Large intestine (tissue), 12 donors: ENCODE data around the gene COX4I2. TPM values are rescaled to one million over a fixed set of nuclear protein-coding genes. Genes with fewer than 3 reads are reported as not detected.
"Not testable (repeated sequence)": the region's sequence is repeated elsewhere in the genome, so short reads cannot be mapped to it uniquely, and the experiment has no call there.

ENCODE experiments used
- DNase-seq, 2 donors: peaks; one replicate each; pipeline versions ENCODE4 v3.0.0 to v3.0.0-alpha.2; 2013
- H3K27ac ChIP-seq: one replicate; pipeline ENCODE4 v1.5.1; 2013; ENCODE audit warnings: low read length
- H3K27me3 ChIP-seq: 2 replicates; pipeline ENCODE4 v1.6.1; 2013; ENCODE audit warnings: low read length; ENCODE audit not compliant: control insufficient read depth, insufficient read depth
- H3K36me3 ChIP-seq: 2 replicates; pipeline ENCODE4 v1.6.1; 2013; ENCODE audit warnings: low read length; ENCODE audit not compliant: control insufficient read depth, insufficient read depth
- H3K4me1 ChIP-seq: one replicate; pipeline ENCODE4 v1.6.1; 2013; ENCODE audit warnings: low read length; ENCODE audit not compliant: control insufficient read depth, insufficient read depth
- H3K4me3 ChIP-seq: one replicate; pipeline ENCODE4 v1.5.1; 2013; ENCODE audit warnings: low read length
- H3K9me3 ChIP-seq: one replicate; pipeline ENCODE4 v1.6.1; 2013; ENCODE audit warnings: mild to moderate bottlenecking, low read depth, low read length, moderate library complexity; ENCODE audit not compliant: control insufficient read depth
- WGBS: methylation state at CpG from one replicate; pipeline ENCODE4 v1.1.5; 2013; ENCODE audit warnings: low lambda C conversion rate; ENCODE audit not compliant: insufficient coverage; 5-methylcytosine and 5-hydroxymethylcytosine counted together
- long read RNA-seq, 11 donors: transcript quantifications; one replicate each; lab custom pipeline, GENCODE V29; 2026
- polyA plus RNA-seq: library from polyadenylated mRNA; unstranded; fragments of 120-200 nt; gene quantifications from one replicate; pipeline ENCODE4 v1.2.1, GENCODE V29; 2013

COX4I2 gene
- polyA plus RNA-seq, result 1.8 TPM
- long read RNA-seq, donor 1, result 0 reads
- long read RNA-seq, donor 2, partial matches to known transcripts, result 135 of 136 reads
- long read RNA-seq, donor 2, other reads (novel, unspliced or antisense), result 0 of 136 reads
- long read RNA-seq, donor 3, result 0 reads
- long read RNA-seq, donor 4, result 0 reads
- long read RNA-seq, donor 5, result 0 reads
- long read RNA-seq, donor 6, partial matches to known transcripts, result 104 of 104 reads
- long read RNA-seq, donor 6, other reads (novel, unspliced or antisense), result 0 of 104 reads
- long read RNA-seq, donor 7, partial matches to known transcripts, result 0 of 1 reads
- long read RNA-seq, donor 7, other reads (novel, unspliced or antisense), result 0 of 1 reads
- long read RNA-seq, donor 8, result 0 reads
- long read RNA-seq, donor 9, result 0 reads
- long read RNA-seq, donor 10, result 0 reads
- long read RNA-seq, donor 11, partial matches to known transcripts, result 0 of 1 reads
- long read RNA-seq, donor 11, other reads (novel, unspliced or antisense), result 0 of 1 reads

GRCh38 chr20:31637660-31638059 lies at the start of gene COX4I2:
Gene COX4I2 (plus strand): TSS chr20:31637912. CDS start chr20:31639018, 1,106 bp downstream.
- no peak for DNase-seq
- Histone ChIP-seq H3K27ac (no peak within 1 kb of the TSS), H3K4me1 (no peaks in the 10 kb centered on the region), H3K4me3 (no peak within 1 kb of the TSS), H3K27me3 (peaks cover 18% of the 10 kb centered on the region), H3K36me3 (no peaks in the 10 kb centered on the region), H3K9me3 (no peaks in the 10 kb centered on the region)
- WGBS, result no CpG with 5 or more reads among the region's 34 CpGs

GRCh38 chr20:31590717-31591225 lies 46.9 kb upstream of the COX4I2 start:
- Histone ChIP-seq H3K27ac (no peak overlapping the region), H3K4me1 (peaks cover 35% of the 10 kb centered on the region)
- DNase-seq, result no peak

GRCh38 chr20:31593221-31594001 lies 44.3 kb upstream of the COX4I2 start:
- H3K4me3 ChIP-seq, result no peak overlapping the region
- H3K36me3 ChIP-seq, result no peaks in the 10 kb centered on the region
- peak; percentile 84 to 89 for DNase-seq
- peak overlapping the region; percentile 83 for H3K27ac ChIP-seq
- WGBS, result 20% methylated on average over 1 of the region's 11 CpGs
- no peaks in the 10 kb centered on the region for H3K27me3 ChIP-seq
- H3K9me3 ChIP-seq, result no peaks in the 10 kb centered on the region
- peaks cover 44% of the 10 kb centered on the region for H3K4me1 ChIP-seq

More at GRCh38 chr20:31590717-31591225, 46.9 kb upstream of the COX4I2 start:
- no peaks in the 10 kb centered on the region for H3K27me3 ChIP-seq
- no peaks in the 10 kb centered on the region for H3K9me3 ChIP-seq
- H3K36me3 ChIP-seq, result no peaks in the 10 kb centered on the region
- WGBS, result no CpG with 5 or more reads among the region's 7 CpGs
- H3K4me3 ChIP-seq, result no peak overlapping the region

- WGBS, result no CpG with 5 or more reads among the region's 13 CpGs
Observed at GRCh38 chr20:31594002-31594557, 43.6 kb upstream of the COX4I2 start.

GRCh38 chr20:31594558-31595379 lies 42.9 kb upstream of the COX4I2 start:
- peak in 1 of 2 donors; percentile 31 for DNase-seq
- no peaks in the 10 kb centered on the region for H3K9me3 ChIP-seq
- no CpG with 5 or more reads among the region's 11 CpGs for WGBS
- peaks cover 44% of the 10 kb centered on the region for H3K4me1 ChIP-seq
- H3K27me3 ChIP-seq, result no peaks in the 10 kb centered on the region
- peak overlapping the region; percentile 83 for H3K27ac ChIP-seq
- H3K36me3 ChIP-seq, result no peaks in the 10 kb centered on the region
- H3K4me3 ChIP-seq, result no peak overlapping the region

More at GRCh38 chr20:31594002-31594557, 43.6 kb upstream of the COX4I2 start:
- Histone ChIP-seq H3K27ac (peak overlapping the region; percentile 83), H3K36me3 (no peaks in the 10 kb centered on the region), H3K4me3 (no peak overlapping the region), H3K9me3 (no peaks in the 10 kb centered on the region), H3K27me3 (no peaks in the 10 kb centered on the region), H3K4me1 (peaks cover 44% of the 10 kb centered on the region)
- no peak for DNase-seq

GRCh38 chr20:31595380-31595653 lies 42.4 kb upstream of the COX4I2 start:
- H3K27ac ChIP-seq, result peak overlapping the region; percentile 83
- no peak overlapping the region for H3K4me3 ChIP-seq
- no peak for DNase-seq

GRCh38 chr20:31595654-31596411 lies 41.9 kb upstream of the COX4I2 start:
- H3K27me3 ChIP-seq, result no peaks in the 10 kb centered on the region
- H3K36me3 ChIP-seq, result no peaks in the 10 kb centered on the region
- WGBS, result no CpG with 5 or more reads among the region's 15 CpGs
- H3K9me3 ChIP-seq, result no peaks in the 10 kb centered on the region
- DNase-seq, result peak; percentile 84 to 93
- no peak overlapping the region for H3K4me3 ChIP-seq
- peak overlapping the region; percentile 83 for H3K27ac ChIP-seq
- H3K4me1 ChIP-seq, result peaks cover 44% of the 10 kb centered on the region

More at GRCh38 chr20:31595380-31595653, 42.4 kb upstream of the COX4I2 start:
- WGBS, result no CpG with 5 or more reads among the region's 3 CpGs
- peaks cover 44% of the 10 kb centered on the region for H3K4me1 ChIP-seq
- H3K36me3 ChIP-seq, result no peaks in the 10 kb centered on the region
- no peaks in the 10 kb centered on the region for H3K27me3 ChIP-seq
- H3K9me3 ChIP-seq, result no peaks in the 10 kb centered on the region

GRCh38 chr20:31596412-31596715 lies 41.3 kb upstream of the COX4I2 start:
- not testable (repeated sequence) for H3K9me3 ChIP-seq, H3K27me3 ChIP-seq, H3K36me3 ChIP-seq, DNase-seq, H3K4me3 ChIP-seq
- no CpG with 5 or more reads among the region's 4 CpGs for WGBS
- Histone ChIP-seq H3K4me1 (peaks cover 44% of the 10 kb centered on the region), H3K27ac (peak overlapping the region; percentile 83)

GRCh38 chr20:31596831-31597480 lies 40.8 kb upstream of the COX4I2 start:
- Histone ChIP-seq H3K4me3 (no peak overlapping the region), H3K4me1 (peaks cover 44% of the 10 kb centered on the region), H3K27ac (peak overlapping the region; percentile 83), H3K27me3 (no peaks in the 10 kb centered on the region), H3K9me3 (no peaks in the 10 kb centered on the region), H3K36me3 (no peaks in the 10 kb centered on the region)
- no CpG with 5 or more reads among the region's 4 CpGs for WGBS
- peak in 1 of 2 donors; percentile 22 for DNase-seq
